ENCODE results near the gene RAF1.
"Not testable (repeated sequence)": the region's sequence is repeated elsewhere in the genome, so short reads cannot be mapped to it uniquely, and the experiment has no call there.

Gene RAF1

GRCh38 chr3:12556690-12557472 is 107.0 kb downstream of the RAF1 start, which contains the start of gene MKRN2:
Gene MKRN2 (plus strand): TSS chr3:12557087. CDS start chr3:12557151, 64 bp downstream.
- peak; percentile 81 for DNase-seq

DNA sequence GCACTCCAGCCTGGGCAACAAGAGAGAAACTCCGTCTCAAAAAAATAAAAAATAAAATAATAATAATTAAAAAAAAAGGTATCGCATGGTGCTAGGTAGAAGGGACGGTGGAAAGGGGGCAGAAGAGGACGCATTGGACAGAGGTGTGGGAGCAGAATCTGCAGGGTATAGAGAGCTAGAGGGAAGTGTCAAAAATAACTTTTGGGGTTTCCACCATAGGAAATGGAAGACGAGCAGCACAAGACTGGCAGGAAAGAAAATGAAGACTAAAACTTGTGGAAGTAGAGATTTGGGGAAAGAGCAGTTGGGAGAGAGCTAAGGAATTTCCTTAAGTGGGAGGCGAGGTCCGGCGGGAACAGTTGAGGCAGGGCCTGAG is 107.6 kb downstream of the RAF1 start:
- no peak for DNase-seq

DNA sequence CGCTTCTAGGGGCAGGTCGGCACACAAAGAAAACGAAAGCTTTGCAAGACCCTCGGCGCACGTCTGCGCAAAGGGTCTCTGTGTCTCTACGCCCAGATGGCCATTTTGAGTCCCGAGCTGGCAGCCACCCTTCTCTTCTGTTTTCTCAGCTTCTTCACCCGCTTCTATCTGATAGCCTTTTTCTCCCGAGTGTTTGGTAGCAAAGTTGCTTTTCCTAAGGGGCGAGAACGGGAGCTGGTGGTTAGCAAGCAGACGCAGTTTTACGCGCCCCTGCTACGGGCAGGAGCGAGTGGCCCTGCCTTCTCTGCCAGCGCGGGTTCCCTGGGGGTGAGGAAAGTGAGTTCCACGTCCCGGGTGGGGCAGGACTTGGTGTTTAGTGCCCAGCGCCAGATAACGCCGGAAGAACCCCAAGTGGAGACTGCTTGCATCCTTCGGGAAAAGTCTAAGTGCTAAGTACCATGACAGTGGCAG is 110.0 kb downstream of the RAF1 start:
- DNase-seq: no peak

DNA sequence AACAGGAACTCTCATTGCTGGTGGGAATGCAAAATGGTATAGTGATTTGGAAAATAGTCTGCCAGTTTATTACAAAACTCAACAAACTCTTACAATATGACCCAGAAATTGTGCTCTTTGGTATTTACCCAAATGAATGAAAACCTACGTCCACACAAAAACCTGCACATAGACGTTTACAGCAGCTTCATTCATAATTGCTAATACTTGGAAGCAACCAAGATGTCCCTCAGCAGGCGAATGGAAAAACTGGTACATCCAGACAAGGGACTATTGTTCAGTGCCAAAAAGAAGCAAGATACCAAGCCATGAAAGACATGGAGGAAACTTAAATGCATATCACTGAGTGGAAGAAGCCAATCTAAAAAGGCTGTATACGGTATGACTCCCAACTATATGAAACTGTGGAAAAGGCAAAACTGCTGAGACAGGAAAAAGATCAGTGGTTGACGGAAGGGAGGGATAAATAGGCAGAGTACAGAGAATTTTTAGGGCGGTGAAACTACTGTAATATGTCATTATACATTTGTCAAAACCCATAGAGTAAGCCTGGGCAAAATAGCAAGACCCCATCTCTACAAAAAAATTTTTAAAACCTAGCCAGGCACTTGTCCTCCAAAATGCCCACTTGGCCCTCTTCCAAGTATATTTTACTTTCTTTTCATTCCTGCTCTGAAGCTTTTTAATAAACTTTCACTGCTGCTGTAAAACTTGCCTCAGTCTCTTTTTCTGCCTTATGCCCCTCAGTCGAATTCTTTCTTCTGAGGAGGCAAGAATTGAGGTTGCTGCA is 113.8 kb downstream of the RAF1 start:
- no peak for DNase-seq

DNA sequence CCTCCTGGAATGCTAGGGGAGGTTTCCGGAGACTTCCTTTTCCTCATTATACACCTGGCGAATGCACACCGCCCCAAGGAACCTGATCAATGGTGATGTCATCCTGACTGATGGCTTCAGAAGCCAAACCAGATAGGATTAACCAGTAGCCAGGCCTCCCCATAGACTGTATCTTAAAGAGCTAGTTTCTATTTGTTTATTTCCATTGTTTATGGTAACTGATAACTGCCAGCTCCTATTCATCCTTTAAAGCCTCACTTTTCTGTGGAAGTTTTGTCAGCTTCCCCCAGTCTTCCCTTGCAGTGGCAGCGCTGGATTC is 118.5 kb downstream of the RAF1 start, which contains the start of gene MKRN2OS:
TSS of gene MKRN2OS (minus strand) at position 27 of the 319 bp plus-strand sequence. CDS start 35 bp downstream, outside the sequence.
- no peak for DNase-seq

DNA sequence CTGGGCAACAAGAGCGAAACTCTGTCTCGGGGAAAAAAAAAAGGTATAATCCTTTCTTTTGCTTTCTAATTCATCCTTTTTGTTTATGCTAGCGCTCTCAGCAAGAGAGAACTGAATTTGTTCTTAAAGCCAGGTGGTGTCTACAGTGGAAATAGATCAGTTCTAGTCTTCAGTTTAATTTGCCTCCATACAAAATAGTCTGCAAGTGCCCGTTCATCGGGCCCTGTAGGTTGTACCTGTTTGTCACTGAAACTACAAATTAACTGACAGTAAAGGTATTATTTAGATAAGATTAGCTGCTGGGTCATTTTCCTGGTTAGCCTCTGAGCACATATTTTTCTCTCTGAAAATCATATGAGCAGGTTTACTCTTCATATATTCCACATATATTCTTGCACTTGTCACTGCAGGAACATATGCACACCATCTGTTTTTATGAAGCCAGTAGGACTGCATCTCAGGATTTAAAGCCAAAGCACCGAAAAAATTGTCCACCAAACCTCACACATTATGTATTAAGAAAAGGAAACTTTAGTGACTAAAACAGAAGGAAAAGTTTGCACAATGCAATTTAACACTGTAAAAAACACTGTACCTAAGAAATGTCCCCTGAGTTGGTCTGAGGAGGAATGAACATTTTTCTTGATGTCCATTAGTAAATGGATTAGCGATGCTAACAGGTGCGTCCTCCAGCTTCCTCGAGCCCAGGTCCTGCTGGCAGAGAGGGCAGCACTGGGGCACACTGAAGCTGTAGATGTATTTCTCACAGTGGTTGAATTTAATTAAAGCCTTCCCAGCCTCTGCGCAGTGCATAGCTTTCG is 119.1 kb downstream of the RAF1 start:
- DNase-seq: no peak

GRCh38 chr3:12543497-12543896 is 120.4 kb downstream of the RAF1 start:
- not testable (repeated sequence) for DNase-seq

GRCh38 chr3:12541625-12542024 is 122.3 kb downstream of the RAF1 start:
- no peak for DNase-seq

DNA sequence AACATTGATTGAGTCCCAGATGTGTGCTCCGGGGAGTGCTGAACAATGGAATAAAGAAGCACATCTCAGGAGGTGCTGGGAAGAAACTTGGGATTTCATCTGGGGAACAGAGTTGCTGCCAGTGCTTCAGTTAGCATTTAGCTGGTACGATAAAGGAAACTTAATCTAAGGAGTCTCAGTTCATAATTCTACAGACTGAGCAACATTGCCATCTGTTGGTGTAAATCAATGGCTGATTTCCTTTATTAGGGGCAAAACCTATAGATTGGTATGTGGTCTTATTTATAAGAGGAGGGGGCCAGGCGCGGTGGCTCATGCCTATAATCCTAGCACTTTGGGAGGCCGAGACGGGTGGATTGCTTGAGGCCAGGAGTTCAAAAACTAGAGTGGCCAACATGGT is 127.5 kb downstream of the RAF1 start:
- DNase-seq: no peak
